H1 (cell line): ENCODE results near the gene CACNA1B. TPM values are rescaled to one million over a fixed set of nuclear protein-coding genes. Genes with fewer than 3 reads are reported as not detected.

Experiments
- CHD2 ChIP-seq: IDR thresholded peaks from 2 replicates; pipeline ENCODE4 v1.6.1; 2012; ENCODE audit warnings: low read length, improper control_type of control experiment
- MAFK ChIP-seq: IDR thresholded peaks from 2 replicates; pipeline ENCODE4 v1.6.1; 2012; ENCODE audit warnings: low read depth, mild to moderate bottlenecking, improper control_type of control experiment, low read length
- POLR2AphosphoS5 ChIP-seq: IDR thresholded peaks from 2 replicates; pipeline ENCODE4 v1.6.1; 2011; ENCODE audit warnings: low read depth, low read length
- SIN3A ChIP-seq, 2 experiments: IDR thresholded peaks in 1 of 2; conservative IDR thresholded peaks in 1 of 2; 2 replicates each; pipeline ENCODE4 v1.6.1; 2011 to 2012; ENCODE audit warnings: low read length in 2 of 2, improper control_type of control experiment in 1 of 2, low read depth in 1 of 2, mild to moderate bottlenecking in 1 of 2
- TAF7 ChIP-seq: optimal IDR thresholded peaks from 2 replicates; pipeline ENCODE3; 2011; ENCODE audit warnings: low read depth, mild to moderate bottlenecking, inconsistent platforms, low read length, moderate library complexity, borderline replicate concordance
- YY1 ChIP-seq: IDR thresholded peaks from 2 replicates; pipeline ENCODE4 v1.6.1; 2011; ENCODE audit warnings: low read depth, mild to moderate bottlenecking, low read length
- polyA plus RNA-seq, 7 experiments: library from polyadenylated mRNA; depleted of rRNA in 3 of 7; stranded (reverse) in 5 of 7; unstranded in 2 of 7; fragments of >200 nt in 5 of 7; fragments of 200-250 nt in 2 of 7; gene quantifications; 1 replicate in 5 of 7; 2 replicates in 1 of 7; 4 replicates in 1 of 7; pipeline versions ENCODE4 v1.2.1 to v1.2.3, GENCODE V29; 2011 to 2013; ENCODE audit warnings: missing spikeins in 2 of 7, mixed read lengths in 2 of 7
- total RNA-seq: library from RNA; stranded (reverse); fragmentation: NEBNext Ultra II Directional; extraction: Animal tissue kit (Norgen Biotek cat#: 25700); gene quantifications from 2 replicates; pipeline ENCODE4 v1.2.1, GENCODE V29; 2021
- TF ChIP-seq, protein P1 (sequence below): IDR thresholded peaks from 2 replicates; pipeline ENCODE4 v1.6.1; 2011; ENCODE audit warnings: low read depth, mild to moderate bottlenecking, low read length; ENCODE audit not compliant: insufficient read depth

Gene CACNA1B
- total and polyA plus RNA-seq, 2 of the 8 experiments (the other 6 are each of a cell fraction or from before 2014, with no cell fraction given), result 1.5 to 5.7 TPM

DNA sequence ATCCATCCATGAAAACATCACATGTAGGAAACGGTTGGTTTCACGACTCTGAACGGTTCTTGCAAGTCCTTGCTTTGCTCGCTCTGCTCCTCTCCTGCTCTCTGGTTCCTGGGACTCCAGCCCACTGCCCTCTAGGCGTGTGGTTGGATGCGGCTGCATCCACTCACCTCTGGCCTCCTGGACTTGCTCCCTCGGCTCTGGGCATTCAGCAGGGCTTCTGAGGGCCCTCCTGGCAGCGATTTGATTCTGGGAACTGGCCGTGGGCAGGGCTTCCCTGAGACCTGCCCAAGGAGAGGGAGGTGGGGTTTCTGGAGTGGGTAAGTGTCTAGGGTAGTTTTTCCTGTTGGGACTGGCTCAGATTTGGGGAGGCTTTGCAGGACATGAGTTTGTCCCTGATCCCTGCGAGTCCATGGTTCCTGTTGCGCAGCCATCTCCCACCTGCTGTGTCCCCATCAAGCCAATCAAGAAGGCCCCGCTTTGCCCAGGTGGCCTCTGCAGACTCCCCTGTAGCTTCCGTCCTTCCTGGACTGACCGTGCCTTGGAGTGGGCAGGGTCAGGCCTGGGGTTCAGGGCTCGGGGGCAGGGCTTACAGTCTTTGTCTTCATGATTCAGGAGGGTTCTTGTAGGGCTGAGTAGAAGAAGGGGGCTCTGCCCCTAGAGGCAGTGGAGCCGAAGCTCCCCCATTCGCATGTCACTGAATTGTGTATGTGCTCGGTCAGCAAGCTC is 192.3 kb downstream of the CACNA1B start (continued):
- TF ChIP-seq, protein P1, sequence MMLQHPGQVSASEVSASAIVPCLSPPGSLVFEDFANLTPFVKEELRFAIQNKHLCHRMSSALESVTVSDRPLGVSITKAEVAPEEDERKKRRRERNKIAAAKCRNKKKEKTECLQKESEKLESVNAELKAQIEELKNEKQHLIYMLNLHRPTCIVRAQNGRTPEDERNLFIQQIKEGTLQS, result no peak
- TF ChIP-seq MAFK (no peak), CHD2 (no peak), SIN3A (conservative IDR thresholded peaks at IDR 0.05 in 1 of 2, IDR thresholded peaks at IDR 0.05 in 1 of 2; ENCODE audit: low read depth in 1 of 2, low read length in 2 of 2) (no peak), POLR2AphosphoS5 (no peak), YY1 (no peak), TAF7 (no peak)
